CD1c-positive myeloid dendritic cell (primary cell): ENCODE measurements around the gene UBALD2.
"Not testable (repeated sequence)": the region's sequence is repeated elsewhere in the genome, so short reads cannot be mapped to it uniquely, and the experiment has no call there.

Experiments used
- DNase-seq: peaks from one replicate; pipeline ENCODE4 v3.0.0-alpha.2; 2016; ENCODE audit errors: extremely low spot score

UBALD2 gene

DNA sequence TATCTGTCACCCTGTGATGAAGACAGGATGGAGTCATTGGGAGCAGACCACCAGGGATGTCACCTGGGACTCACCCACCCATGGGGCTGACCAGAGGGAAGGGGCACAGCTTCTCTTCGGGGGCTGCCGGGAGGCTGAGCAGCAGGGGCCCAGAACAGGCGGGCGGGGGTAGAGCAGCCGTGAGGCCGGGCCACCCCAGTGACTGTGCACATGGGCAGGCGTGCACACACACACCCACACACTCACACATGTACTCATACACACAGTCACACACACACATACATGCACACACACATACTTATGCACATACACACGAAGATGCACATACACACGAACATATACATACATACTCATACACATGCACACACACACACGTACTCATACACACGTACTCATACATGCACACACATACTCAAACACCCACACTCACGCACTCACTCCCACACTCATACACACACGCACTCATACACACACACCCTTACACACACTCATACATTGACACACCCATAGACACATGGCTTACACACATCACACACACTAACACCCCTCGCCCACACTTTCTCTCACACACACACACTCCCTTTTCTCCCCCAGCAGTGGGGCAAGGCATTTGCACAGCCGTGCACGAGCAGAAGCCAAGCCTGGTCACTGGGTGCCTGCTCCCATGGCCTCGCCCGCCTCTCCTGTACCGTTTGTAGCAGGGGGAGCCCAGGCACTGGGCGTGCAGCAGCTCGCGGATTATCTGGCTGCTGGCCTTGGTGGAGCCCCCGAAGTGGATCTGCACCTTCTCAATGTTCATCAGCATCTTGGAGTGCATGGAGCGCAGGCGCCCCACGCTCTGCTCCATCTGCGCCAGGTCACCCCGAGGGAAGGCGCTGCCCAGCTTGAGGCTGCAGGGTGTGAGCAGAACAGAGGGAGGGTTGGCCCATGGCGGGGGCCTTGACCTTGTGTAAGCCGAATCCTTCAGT, 12.4 kb downstream of the UBALD2 start:
- no peak for DNase-seq

DNA sequence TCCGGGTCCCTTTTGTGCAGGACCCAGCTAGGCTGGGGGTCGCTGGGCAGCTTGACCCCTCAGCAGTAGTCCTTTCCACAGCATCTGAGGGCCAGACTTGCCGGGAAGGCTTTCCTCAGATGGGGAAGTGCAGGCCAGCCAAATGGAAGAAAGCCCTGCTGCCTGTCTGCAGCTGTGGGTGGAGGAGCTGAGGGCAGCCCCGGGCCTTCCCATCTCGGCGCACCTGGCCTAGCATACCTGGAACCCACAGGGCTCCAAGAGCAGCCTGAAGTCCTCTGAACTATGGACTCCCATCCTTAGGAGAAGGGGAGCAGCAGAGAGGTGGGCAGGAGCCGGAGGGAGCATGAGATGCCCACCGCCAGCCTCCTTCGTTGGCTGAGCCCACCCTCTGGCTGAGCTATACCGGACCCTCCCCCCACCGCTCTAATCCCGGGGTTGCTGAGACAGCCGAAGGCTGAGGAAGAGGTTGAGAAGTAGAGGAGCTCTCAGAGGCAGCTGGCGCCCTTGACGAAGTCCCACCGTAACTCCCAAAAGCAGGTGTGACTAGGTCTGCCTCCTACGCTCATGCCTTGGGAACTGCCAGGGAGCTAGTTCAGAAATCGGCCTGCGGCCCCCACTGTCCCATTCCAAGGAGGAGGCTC, 13.2 kb downstream of the UBALD2 start:
- DNase-seq: no peak

DNA sequence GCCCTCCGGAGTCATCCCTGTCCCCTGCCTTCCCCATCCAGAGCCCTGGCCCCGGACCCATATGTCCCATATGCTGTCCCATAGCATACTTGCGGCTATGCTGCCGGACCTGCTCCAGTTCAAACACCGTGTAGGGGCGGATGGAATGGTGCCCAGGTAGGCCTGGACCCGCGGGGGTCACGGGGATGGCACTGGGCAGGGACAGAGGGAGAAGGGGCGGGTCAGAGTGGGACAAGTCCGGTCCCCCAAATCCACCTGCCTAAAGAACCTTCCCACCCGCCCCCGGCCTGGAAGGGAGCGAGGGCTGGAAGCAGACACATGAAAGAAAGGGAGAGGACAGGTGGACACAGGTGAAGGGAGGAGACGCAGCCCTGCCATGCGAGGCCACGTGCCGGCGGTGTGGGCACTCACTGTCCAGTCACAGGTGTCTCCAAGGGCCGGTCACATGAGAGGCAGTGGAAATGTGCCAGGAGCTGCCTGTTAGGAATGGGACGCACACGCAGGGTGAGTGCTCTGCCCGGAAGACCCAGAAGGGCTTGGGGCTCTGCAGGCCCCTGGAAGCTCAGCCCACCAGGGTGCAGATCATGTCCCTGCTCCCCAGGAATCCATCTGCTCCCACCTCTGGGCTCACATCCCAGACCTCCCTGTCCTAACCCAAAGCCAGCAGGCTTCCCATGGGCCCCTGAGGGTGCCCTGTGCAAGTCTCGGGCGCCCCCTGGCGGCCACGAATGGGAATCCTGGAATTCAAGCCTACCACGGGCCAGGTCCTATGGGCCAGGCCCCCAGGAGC, 14.0 kb downstream of the UBALD2 start:
- DNase-seq: peak; percentile 93

DNA sequence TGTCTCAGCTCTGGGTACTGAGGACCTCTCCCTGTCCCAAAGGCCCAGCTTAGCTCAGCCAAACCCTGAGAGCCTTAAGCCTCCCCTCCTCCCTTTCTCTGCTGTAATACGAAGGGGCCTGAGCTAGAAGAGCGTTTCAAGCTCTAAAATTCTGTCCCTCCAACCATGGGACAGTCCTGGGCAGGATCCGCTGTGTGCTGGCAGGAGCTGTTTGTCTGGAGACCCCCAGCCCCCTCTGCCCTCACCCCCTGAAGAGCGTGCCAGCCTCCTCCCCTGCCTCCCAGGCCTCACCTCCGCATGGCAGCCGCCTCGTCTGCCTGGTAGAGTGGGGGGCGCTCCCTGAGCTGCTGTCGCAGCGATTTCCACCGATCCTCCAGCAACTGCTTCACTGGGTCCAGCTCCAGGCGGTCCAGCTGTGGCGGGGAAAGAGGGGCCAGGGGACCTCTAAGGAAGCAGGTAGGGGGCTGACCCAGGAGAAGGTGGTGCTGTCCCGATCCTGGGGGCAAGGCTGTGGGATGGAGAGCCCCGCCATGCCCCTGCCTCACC, 14.7 kb downstream of the UBALD2 start:
- no peak for DNase-seq

DNA sequence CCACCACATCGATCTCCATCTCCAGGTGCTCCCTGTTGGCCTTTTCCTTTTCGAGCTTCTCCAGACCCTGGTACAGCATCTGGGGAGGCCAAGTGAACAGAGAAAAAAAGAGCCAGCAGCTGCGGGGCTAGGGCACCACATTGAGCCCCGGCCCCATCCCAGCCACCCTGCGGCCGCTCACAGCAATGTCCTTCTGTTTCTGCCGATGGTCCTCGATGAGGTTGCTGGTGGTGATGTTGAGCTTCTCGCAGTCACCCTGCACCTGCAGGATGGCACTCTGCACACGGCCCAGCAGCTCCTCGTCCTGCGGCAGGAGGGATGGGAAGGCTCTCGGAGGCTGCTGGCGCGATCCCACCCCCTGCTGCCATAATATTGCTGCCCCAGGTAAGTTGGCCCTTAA, 15.5 kb downstream of the UBALD2 start:
- no peak for DNase-seq

DNA sequence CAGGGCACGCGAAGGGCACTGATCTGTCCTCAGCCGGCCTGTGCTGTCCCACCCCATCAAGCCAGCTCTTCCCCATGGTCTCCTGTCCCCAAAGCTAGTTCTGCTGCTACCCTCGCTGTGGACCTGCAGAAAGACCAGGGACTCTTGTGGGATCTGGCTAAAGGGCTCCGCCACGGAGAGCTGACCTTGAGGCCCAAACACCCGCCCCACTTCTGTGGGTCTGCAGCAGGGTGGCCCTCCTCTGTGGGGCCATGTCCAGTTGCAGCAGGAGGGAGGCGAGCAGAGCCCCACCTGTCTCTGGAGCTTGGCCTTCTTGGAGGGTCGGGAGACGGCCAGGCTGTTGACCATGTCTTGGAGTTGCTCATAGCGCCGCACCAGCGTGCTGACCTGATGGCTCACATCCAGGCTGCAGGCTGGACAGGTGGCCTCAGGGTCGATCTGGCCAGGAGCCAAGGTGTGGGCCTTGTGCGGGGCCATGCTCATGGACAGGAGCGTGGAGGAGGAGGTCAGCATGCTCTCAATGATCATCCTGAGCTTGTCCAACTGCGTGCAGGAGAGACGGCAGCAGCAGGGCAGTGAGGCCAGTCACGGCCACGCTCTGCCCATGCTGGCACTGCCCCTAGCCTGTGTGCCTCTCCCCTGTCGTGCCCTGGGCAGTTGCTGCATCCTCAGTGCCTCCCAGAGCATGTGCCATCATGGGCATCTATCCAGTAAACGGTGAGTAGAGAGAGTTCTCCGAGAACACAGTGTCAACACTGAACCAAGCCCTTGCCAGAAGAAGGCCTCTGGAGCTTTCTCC, 16.6 kb downstream of the UBALD2 start:
- DNase-seq: no peak

DNA sequence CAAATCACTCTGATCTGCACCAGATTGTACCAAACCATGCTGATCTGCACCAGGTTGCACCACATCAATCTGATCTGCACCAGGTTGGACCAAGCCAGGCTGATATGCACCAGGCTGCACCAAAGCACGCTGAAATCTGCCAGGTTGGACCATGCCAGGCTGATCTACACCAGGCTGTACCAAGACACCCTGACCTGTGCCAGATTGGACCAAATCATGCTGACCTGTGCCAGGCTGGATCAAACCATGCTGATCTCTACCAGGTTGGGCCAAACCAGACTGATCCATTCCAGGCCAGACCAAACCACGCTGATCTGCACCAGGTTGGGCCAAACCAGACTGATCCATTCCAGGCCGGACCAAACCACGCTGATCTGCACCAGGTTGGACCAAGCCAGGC, 27.4 kb downstream of the UBALD2 start:
- DNase-seq: no peak

DNA sequence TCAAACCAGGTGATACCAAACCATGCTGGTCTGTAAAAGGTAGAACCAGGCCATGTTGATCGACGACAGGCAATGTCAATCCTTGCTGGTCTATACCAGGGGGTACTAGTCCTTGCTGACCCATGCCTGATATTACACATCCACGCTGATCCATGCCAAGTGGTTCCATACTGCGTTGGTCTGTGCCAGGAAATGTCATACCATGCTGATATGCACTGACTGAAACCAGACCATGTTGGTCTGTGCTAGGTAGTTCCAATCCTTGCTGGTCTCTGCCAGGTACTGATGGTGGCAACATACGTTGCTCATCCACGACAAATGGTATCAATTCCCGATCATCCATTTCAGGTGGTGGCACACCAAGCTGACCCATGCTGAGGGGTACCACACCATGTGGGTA, 28.0 kb downstream of the UBALD2 start:
- DNase-seq: no peak

DNA sequence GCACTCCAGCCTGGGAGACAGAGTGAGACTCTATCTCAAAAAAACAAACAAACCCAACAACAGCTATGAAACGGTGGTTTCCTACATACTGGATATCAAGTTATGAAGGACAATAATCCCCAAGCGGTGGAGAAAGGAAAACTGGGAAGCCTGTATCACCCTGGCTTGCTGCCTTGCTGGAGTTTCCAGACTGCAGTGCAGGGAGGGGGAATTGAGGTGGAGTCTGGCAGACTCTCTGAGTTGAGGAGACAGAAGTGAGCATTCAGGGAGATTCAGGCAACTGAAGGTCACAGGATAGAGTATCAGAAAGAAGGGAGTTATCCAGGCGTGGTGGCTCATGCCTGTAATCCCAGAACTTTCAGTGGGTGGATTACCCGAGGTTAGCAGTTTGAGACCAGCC, 31.0 kb downstream of the UBALD2 start:
- DNase-seq: no peak

DNA sequence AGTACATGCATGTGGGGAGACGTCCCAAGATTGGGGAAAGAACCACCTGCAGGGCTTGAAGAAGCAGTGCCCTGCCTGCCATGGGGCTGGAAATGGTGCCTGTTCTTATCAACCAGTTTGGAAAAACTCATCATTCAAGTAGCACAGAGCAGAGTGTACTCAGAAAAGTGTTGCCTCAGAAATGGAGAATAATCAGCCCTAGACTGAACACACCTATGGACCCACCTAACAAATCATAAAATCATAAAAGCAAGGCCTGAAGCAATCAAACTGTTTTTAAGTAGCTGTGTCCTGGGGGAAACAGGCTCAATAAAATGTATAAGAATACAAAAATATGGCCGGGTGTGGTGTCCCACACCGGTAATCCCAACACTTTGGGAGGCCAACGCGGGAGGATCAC, 31.7 kb downstream of the UBALD2 start:
- DNase-seq: no peak

DNA sequence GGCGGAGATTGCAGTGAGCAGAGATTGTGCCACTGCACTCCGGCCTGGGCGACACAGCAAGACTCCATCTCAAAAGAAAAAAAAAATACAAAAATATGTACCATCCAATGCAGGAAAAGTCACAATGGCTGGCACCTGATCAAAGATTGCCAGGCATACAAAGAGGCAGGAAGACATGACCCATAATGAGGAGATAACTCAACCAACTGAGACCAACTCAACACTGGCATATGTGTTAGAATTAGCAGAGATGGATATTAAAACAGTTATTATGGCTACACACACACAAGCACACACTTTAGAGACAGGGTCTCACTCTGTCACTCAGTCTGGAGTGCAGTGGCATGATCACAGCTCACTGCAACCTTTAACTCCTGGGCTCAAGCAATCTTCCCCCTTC, 32.3 kb downstream of the UBALD2 start:
- DNase-seq: no peak

DNA sequence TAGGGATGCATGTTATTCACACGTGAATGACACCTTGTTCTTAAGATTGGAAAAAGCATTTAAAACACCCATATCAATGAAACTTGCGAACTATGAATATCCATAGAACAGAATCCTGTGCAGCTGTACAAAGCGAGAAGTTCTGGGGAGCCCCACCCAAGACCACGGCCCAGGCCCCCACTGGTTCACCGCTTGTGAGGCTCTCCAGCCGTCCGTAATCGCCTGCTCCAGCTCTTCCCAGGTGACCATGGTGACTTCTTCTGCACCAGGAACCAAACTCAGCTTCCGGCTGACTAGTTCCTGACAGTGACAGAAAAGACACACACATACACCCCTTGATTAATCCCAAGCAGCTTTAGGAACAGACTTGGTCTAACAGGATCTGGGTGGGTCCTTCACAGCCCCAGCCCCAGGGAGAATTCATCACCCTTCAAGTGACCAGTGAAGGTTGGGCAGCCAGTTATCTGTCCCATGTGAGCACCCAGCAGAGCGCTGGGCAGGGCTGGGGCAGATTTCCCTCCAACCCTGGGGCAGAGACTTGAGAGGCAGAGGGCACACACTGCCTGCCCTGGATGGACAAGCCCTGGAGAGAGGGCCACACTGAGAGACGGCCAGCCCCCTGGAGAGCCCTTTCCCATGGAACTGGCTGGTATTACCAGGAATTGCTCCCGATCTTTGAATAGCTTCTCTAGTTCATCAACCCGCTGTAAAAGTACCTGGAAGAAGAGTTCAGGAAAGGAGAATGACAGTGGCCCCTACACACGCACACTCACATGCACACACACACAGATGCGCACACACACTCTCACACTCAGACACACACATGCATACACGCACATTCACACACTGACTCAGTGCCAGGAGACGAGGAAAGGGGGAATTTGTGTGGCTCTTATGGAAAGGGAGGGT, 39.3 kb downstream of the UBALD2 start:
- no peak for DNase-seq

DNA sequence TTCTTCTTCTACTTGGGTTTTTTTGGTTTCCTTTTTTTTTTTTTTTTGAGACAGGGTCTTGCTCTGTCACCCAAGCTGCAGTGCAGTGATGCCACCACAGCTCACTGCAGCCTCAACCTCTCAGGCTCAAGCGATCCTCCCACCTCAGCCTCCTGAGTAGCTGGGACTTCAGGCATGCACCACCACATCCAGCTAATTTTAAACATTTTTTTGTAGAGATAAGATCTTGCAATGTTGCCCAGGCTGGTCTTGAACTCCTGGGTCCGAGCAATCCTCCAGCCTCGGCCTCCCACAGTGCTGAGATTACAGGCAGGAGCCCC, 39.9 kb downstream of the UBALD2 start:
- DNase-seq: not testable (repeated sequence)

DNA sequence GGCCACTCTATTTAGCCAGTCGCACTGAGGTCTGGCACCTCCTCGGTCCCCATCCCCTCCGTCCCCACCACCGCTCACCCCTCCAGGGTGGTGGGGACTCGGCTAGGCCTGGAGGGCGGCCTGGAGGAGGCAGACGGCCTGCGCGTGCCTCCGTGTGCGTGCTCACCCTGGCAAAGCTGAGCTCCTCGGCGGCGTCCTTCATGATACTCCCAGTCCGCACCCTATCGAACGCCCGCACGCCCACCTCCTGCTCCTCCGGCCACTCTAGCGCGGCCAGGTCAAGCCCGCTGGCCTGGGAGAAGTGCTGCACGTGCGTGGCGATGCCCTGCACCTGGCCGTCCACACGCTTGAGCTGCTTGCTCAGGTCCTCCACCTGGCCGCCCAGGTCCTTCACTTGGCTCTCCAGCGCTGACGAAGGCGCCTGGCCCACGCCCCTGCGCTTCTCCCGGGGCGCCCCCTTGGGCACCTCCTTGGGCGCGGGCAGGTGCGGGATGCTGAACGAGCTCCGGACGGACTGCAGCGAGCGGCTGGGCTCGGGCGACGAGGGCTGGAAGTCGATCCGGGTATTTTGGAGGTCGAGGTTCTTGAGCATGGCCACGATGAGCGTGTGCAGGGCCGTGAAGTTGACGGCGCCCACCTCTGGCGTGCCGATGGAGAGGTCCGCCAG, 42.3 kb downstream of the UBALD2 start:
- DNase-seq: no peak

DNA sequence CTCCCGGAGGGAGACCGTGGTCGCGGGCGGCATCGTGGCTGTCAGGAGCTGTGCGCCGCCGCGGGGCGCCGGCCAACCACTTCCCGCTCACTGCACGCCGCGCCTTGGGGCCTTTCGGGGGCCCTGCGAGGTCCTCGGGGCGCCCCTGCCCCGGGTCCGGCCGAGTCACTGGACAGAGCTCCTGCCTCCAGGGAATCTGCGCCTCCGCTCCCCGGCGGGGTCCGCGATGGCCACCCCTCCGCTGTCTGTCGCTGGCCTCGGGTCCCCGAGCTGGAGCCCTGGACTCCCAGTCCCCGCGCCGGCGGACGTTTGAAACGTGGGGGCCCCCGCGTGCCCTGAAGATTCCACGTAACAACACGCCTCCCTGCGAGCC, 42.8 kb downstream of the UBALD2 start, which contains the start of gene QRICH2:
Gene QRICH2 (minus strand): TSS at position 311 of the 373 bp plus-strand sequence. CDS start 278 bp downstream, at position 33.
- DNase-seq: no peak

DNA sequence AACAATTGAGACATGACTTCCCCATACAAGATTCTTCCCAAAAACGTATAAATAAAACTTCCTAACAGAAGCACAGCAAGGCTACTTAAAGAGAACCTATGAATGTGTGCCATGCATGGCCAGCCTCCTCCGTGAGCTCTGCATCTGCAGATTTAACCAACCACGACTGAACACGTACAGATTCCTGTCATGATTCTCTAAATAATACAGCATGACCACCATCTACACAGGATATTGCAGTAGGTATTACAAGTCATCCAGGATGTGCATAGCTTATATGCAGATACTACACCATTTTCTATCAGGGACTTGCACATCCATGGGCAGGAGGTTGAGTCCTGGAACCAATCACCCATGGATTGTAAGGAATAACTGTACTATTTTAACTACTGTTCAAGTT, 44.3 kb downstream of the UBALD2 start:
- DNase-seq: no peak

DNA sequence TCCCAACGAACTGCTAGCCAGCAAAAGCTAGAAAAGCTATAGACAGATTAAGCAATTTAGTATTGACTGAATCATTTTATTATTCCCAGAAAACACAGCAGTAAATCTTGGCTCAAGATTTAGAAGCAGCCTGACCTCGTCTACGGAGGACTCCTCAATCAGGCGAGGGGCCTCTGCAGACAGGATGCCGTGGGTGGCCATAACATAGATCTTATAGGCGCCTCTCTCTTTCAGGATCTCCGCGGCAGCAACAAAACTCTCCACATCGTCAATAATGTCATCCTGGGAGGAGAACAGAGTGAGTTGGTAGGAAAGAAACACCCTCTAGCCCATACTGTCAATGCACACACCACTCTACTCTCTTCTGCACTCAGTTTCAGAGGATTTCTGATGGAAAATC, 47.6 kb downstream of the UBALD2 start:
- DNase-seq: no peak

DNA sequence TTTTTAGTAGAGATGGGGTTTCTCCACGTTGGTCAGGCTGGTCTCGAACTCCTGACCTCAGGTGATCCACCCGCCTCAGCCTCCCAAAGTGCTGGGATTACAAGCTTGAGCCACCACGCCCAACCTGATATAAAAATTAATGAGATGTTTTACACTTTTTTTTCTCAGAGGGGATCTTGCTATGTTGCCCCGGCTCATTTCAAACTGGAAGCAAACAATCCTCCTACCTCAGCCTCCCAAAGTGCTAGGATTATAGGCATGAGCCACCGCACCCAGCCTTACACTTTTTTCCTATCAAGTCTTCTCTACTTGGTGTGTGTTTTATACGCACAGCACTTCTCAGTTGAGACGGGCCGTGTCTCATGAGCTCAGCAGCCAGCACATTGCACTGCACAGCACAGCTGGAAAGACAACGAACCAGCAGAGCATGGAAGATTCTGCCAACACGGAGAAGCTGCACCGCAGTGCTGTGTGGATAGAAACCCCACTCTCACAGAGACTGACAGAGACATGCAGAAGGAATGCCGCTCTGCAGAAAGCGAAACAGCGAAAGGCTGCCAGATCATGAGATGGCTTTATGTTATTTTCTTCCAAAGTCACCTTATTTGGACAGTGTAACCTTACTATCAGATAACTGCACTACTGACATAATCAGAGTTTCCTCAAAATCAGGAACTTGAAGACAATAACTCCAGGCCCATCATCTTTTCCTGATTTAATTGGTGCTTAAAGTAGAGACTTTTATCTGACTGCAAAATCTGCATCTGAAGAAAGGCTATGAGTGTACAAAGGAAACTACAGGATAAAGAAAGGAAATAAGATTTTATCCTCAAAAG, 49.5 kb downstream of the UBALD2 start:
- no peak for DNase-seq

DNA sequence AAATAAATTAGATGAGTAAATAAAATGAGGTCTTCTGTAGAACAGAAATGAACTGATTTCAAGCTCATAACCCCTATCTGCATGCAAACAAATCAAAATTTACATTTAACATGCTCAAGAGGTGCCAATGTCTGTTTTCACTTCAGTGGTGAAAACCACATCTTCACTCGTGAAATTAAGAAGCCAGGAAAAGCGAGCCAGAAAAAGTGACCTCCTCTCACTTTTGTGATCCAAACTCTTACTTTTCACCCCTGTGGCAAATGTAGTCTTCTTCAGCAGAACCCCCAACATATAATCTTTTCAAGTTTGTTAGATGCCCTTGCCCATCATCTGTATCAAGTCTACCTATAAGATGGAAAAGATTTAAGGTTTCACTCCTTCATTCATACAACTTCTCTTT, 52.4 kb downstream of the UBALD2 start:
- no peak for DNase-seq
